Measurements from ENCODE around the gene FYB2. TPM values are rescaled to one million over a fixed set of nuclear protein-coding genes. Genes with fewer than 3 reads are reported as not detected.
"Not testable (repeated sequence)": the region's sequence is repeated elsewhere in the genome, so short reads cannot be mapped to it uniquely, and the experiment has no call there.

FYB2 gene
- total RNA-seq, 1 experiment from 2014 or later, result not detected

DNA sequence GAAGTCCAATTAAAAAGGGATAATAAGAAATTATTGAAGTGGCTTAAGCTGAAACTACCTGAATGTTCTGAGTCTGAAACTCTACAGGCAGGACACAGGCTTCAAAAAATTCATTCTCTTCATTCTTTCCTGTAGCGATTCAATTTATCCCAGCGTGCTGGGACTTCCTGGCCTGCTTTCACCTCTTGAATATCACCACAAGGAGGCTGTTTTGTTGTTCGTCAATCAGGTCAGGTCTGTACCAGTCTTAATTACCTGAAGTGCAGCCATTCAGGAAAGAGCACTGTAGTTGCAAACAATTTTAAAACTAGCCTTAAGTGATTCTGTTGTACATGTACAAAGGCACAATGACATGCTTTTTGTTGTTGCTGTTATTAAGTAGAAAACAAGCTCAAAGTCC lies 38.4 kb downstream of the FYB2 start:
- Histone ChIP-seq H3K4me2 (no peak overlapping the region), H2AFZ (no peak overlapping the region), H4K20me1 (ENCODE audit: insufficient read depth) (no peaks in the 10 kb centered on the region), H3F3A (ENCODE audit: insufficient read depth, low read depth) (no peaks in the 10 kb centered on the region), H3K79me2 (ENCODE audit: low read depth) (no peaks in the 10 kb centered on the region), H3K9me2 (ENCODE audit: insufficient read depth) (no peaks in the 10 kb centered on the region), H3K4me3 (no peak overlapping the region), H3K27me3 (ENCODE audit: insufficient read depth, low read depth) (no peaks in the 10 kb centered on the region), H3K4me1 (replicated peaks; ENCODE audit: insufficient read depth) (peaks cover 22% of the 10 kb centered on the region), H3K36me3 (ENCODE audit: low read depth) (no peaks in the 10 kb centered on the region), H3K9me3 (ENCODE audit: insufficient read depth, low read depth) (no peaks in the 10 kb centered on the region), H3K27ac (no peak overlapping the region)
- POLR2A ChIA-PET (ENCODE audit: unreplicated experiment), result no interaction called here
- TF ChIP-seq EZH2 (IDR thresholded peaks at IDR 0.05; ENCODE audit: low read depth), result no peak
- TF ChIP-seq, protein P1, sequence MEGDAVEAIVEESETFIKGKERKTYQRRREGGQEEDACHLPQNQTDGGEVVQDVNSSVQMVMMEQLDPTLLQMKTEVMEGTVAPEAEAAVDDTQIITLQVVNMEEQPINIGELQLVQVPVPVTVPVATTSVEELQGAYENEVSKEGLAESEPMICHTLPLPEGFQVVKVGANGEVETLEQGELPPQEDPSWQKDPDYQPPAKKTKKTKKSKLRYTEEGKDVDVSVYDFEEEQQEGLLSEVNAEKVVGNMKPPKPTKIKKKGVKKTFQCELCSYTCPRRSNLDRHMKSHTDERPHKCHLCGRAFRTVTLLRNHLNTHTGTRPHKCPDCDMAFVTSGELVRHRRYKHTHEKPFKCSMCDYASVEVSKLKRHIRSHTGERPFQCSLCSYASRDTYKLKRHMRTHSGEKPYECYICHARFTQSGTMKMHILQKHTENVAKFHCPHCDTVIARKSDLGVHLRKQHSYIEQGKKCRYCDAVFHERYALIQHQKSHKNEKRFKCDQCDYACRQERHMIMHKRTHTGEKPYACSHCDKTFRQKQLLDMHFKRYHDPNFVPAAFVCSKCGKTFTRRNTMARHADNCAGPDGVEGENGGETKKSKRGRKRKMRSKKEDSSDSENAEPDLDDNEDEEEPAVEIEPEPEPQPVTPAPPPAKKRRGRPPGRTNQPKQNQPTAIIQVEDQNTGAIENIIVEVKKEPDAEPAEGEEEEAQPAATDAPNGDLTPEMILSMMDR (conservative IDR thresholded peaks at IDR 0.05), result no peak
- no peak for DNase-seq
- intact Hi-C loops (cut with micrococcal nuclease; ENCODE audit: unreplicated experiment), result no loop called here
- CTCF ChIA-PET, result no interaction called here
- BruUV-seq (replicated peaks), result no TSS peak

DNA sequence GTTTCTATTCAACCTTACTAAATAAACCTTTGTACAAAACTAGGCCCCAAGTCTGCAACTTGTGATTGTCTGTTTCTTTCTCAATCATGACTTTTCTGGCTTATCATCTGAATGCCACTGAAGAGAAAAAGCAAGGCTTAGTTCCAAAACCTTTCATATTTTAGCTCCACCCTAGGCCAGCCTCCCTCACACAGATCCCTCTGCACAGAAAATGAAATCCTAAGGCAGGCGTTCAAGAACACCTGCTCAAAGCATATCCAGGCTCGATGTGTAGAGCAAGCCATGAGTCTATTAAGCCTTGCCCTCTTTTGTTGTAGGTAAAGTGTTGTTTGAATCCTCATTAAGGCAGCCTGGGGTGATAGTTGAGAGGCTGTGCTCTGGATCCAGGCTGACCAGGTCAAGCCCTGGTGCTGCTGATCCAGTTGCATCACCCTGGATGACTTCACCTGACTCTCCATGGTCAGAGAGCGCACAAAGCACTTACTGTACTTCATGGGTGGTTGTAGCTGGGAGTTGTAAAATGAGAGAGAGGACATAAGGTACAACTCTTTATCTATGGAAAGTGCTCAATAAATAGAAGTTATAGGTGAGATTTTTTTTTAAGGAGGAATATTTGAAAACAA lies 39.0 kb downstream of the FYB2 start:
- no peaks in the 10 kb centered on the region for H3K79me2 ChIP-seq (ENCODE audit: low read depth)
- POLR2A ChIA-PET (ENCODE audit: unreplicated experiment), result no interaction called here
- no TSS peak for BruUV-seq (replicated peaks)
- no peaks in the 10 kb centered on the region for H4K20me1 ChIP-seq (ENCODE audit: insufficient read depth)
- no peaks in the 10 kb centered on the region for H3K9me3 ChIP-seq (ENCODE audit: insufficient read depth, low read depth)
- no peaks in the 10 kb centered on the region for H3K27me3 ChIP-seq (ENCODE audit: insufficient read depth, low read depth)
- H3K4me2 ChIP-seq, result no peak overlapping the region
- no peak overlapping the region for H2AFZ ChIP-seq
- H3K4me3 ChIP-seq, result no peak overlapping the region
- H3F3A ChIP-seq (ENCODE audit: insufficient read depth, low read depth), result no peaks in the 10 kb centered on the region
- intact Hi-C loops (cut with micrococcal nuclease; ENCODE audit: unreplicated experiment), result no loop called here
- CTCF ChIA-PET, result interaction anchor here (0.7 kb wide), 1 partner anchor 84 kb away, joined by 5 read pairs; no protein-coding TSS in a partner anchor
- no peaks in the 10 kb centered on the region for H3K36me3 ChIP-seq (ENCODE audit: low read depth)
- TF ChIP-seq, protein P1 (conservative IDR thresholded peaks at IDR 0.05), result no peak
- no peak for TF ChIP-seq EZH2 (IDR thresholded peaks at IDR 0.05; ENCODE audit: low read depth)
- no peaks in the 10 kb centered on the region for H3K9me2 ChIP-seq (ENCODE audit: insufficient read depth)
- no peak overlapping the region for H3K27ac ChIP-seq
- no peak for DNase-seq
- peaks cover 23% of the 10 kb centered on the region for H3K4me1 ChIP-seq (replicated peaks; ENCODE audit: insufficient read depth)

DNA sequence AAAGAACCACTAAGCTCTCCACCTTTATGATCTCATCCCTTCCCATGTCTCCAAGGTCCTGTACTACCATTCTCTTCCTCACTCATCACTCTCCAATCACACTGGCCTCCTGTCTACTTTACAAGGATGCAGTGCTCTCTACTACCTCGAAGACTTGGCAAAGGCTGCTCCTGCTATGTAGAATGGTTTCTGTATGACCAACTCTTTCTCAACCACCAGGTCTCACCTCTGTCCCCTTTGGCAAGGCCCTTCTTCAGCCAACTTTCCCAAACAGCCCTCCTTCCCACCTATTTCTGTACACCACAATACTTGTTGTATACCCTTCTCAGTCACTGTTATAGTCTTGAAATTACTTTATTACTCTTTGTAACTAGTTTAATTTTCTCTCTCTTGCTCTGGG lies 41.2 kb downstream of the FYB2 start:
- intact Hi-C loops (cut with micrococcal nuclease; ENCODE audit: unreplicated experiment), result no loop called here

DNA sequence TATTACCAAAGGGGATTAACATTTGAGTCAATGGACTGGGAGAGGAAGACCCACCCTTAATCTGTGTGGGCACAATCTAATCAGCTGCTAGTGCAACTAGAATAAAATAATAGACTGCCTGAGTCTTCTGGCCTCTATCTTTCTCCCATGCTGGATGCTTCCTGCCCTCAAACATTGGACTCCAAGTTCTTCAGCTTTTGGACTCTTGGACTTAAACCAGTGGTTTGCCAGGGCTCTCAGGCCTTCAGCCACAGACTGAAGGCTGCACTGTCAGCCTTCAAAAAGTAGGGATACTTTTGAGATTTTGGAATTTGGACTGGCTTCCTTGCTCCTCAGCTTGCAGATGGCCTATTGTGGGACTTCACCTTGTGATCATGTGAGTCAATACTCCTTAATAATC lies 44.5 kb downstream of the FYB2 start:
- CTCF ChIA-PET, result not testable (repeated sequence)

More for the DNA sequence above, 41.2 kb downstream of the FYB2 start:
- Histone ChIP-seq H3K36me3 (ENCODE audit: low read depth) (no peaks in the 10 kb centered on the region), H4K20me1 (ENCODE audit: insufficient read depth) (no peaks in the 10 kb centered on the region), H2AFZ (no peak overlapping the region), H3K9me2 (ENCODE audit: insufficient read depth) (no peaks in the 10 kb centered on the region), H3K27ac (no peak overlapping the region), H3F3A (ENCODE audit: insufficient read depth, low read depth) (no peaks in the 10 kb centered on the region), H3K4me3 (no peak overlapping the region), H3K9me3 (ENCODE audit: insufficient read depth, low read depth) (no peaks in the 10 kb centered on the region), H3K79me2 (ENCODE audit: low read depth) (no peaks in the 10 kb centered on the region), H3K4me2 (no peak overlapping the region), H3K4me1 (replicated peaks; ENCODE audit: insufficient read depth) (peaks cover 23% of the 10 kb centered on the region), H3K27me3 (ENCODE audit: insufficient read depth, low read depth) (no peaks in the 10 kb centered on the region)
- TF ChIP-seq, protein P1 (conservative IDR thresholded peaks at IDR 0.05), result no peak
- TF ChIP-seq EZH2 (IDR thresholded peaks at IDR 0.05; ENCODE audit: low read depth), result no peak
- POLR2A ChIA-PET (ENCODE audit: unreplicated experiment), result no interaction called here
- peak in 1 of 2 experiments; percentile 50 for DNase-seq
- CTCF ChIA-PET, result no interaction called here
- BruUV-seq (replicated peaks), result no TSS peak

More for the DNA sequence above, 44.5 kb downstream of the FYB2 start:
- H3K4me3 ChIP-seq; H3K27me3 ChIP-seq (ENCODE audit: insufficient read depth, low read depth); DNase-seq; H2AFZ ChIP-seq; H3K79me2 ChIP-seq (ENCODE audit: low read depth); POLR2A ChIA-PET (ENCODE audit: unreplicated experiment); H3K27ac ChIP-seq; BruUV-seq (replicated peaks); H3F3A ChIP-seq (ENCODE audit: insufficient read depth, low read depth); H4K20me1 ChIP-seq (ENCODE audit: insufficient read depth); H3K36me3 ChIP-seq (ENCODE audit: low read depth); intact Hi-C loops (cut with micrococcal nuclease; ENCODE audit: unreplicated experiment); H3K9me2 ChIP-seq (ENCODE audit: insufficient read depth); H3K4me2 ChIP-seq; H3K9me3 ChIP-seq (ENCODE audit: insufficient read depth, low read depth): not testable (repeated sequence)
- H3K4me1 ChIP-seq (replicated peaks; ENCODE audit: insufficient read depth), result peaks cover 23% of the 10 kb centered on the region
